ENCODE data around the gene PTCRA.
A peak's percentile ranks its signal among the peaks of the same experiment; 100 is the strongest.

PTCRA gene

DNA sequence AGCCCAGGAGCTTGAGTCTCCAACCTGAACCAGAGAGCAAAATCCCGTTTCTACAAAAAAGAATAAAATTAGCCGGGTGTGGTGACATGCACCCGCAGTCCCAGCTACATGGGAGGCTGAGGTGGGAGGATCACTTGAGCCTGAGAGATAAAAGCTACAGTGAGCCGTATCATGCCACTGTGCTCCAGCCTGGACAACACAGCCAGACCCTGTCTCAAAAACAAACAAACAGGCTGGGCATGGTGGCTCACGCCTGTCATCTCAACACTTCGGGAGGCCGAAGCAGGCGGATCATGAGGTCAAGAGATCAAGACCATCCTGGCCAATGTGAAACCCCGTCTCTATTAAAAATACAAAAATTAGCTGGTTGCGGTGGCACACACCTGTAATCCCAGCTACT, 11.4 kb upstream of the PTCRA start:
- DNase-seq (ENCODE audit: low spot score) = no peak

GRCh38 chr6:42907336-42907735, 8.5 kb upstream of the PTCRA start:
- DNase-seq (ENCODE audit: low spot score) = no peak

DNA sequence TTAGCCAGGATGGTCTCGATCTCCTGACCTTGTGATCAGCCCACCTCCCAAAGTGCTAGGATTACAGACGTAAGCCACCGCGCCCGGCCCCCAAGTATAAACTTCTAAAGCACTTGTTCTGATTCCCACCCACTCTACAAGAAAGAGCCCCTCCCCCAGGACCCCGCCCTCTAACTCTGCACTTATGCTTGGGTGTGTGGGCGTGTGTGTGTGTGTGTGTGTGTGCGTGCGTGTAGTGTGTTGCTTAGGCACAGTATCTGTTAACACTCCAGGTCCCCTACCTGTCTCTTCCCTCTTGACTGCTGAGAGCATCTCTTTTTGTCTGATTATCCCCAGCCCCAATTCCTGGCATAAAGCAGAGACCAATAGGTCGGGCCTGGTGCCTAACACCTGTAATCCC, 6.0 kb upstream of the PTCRA start:
- no peak for DNase-seq (ENCODE audit: low spot score)

DNA sequence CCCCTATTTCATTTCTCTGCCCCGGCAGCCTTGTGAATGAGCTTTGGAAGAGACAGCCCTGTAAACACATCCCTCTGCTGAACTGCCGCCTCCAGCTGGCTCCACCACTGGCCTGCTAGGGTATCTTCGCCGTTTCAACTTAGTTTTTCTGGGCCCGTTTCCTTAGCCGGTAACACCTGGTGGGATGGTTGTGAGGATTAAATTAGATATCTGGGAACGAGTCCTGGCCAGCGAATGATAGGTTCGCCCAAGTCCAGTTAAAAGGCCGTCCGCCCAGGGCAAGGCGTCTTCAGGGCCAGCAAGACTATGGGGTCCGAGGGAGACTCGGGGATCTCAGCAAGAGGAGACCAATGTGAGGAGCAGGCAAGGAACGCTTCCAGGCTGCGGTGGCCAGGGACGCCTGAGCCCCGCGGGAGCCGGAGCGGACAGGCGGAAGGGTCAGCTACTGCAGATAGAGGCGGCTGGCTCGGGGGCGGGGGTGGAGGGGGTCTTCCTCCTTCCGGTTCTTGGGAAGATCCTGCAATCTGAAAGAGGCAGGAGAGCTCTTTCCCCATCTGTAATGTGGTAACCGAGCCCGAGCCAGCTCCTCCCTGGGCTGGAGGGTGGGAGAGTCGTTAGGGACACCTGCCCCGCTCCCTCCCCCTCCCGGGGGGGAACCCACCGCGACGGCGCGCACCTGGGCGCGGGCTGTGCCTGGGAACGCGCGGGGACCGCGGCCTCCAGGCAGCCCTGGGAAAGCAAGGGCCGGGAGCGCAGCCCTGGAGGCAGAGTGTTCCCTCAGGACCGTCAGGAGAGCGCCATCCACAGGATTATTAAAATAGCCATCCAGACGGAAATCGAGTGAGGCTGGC, 4.5 kb upstream of the PTCRA start:
- no peak for DNase-seq (ENCODE audit: low spot score)

DNA sequence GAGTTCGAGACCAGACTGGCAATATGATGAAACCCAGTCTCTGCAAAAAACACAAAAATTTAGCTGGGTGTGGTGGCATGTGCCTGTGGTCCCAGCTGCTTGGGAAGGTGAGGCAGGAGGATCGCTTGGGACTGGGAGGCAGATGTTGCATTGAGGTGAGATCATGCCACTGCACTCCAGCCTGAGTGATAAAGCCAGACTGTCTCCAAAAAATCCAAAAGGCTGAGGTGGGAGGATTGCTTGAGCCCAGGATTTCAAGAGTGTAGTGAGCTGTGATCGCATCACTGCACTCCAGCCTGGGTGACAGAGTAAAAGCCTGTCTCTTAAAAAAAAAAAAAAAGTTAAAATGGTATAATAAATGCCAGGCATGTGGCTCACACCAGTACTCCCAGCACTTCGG, 1.3 kb upstream of the PTCRA start:
- DNase-seq (ENCODE audit: low spot score) = no peak

DNA sequence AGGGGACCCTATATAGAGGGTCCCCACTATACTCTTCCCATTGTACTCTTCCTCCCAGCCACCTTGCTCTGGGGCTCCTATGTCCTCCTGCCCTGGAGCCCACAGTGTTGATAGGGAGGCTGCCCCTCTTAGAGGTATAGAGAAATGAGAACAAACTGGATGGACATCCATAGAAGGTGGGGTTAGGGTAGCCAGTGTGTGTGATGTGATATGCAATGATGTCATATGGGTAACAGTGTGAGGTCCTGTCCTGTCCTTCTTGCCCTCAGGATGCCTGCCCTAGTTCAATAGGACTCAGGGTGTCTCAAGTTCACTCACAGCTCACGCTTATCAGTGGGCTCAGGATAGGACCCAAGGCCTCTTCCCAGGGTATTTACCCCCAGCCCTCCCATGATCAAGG, 435 bp downstream of the PTCRA start:
- no peak for DNase-seq (ENCODE audit: low spot score)

DNA sequence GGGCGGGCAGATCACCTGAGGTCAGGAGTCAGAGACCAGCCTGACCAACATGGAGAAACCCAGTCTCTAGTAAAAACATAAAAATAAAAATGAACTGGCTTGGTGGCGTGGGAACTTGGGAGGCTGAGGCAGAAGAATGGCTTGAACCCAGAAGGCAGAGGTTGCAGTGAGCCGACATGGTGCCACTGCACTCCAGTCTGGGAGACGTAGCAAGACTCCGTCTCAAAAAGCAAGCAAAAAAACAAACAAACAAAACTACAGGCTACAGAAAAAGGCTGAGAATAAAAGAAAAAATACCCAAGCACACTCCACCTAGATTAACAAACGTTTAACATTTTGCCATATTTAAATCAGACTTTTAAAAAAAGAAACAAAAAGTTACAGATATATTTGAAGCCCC, 5.9 kb downstream of the PTCRA start:
- DNase-seq (ENCODE audit: low spot score) = no peak

DNA sequence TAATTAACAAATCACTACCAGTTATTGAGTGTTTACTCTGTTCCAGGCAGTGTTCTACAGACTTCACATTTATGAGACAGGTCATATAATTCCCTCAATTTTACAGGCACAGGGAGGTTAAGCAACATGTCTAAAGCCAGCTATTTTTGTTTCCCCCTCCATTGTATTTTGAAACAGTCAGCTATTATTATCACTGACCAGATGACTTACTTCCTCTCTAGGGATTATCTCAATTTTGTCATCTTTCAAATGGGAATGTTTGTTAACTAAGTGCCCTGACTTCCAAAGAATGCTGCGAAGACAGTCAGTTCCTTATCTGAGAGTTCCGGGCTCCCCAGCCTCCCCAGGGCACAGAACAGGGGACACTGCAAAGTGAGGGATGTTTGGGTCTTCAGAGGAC, 7.8 kb downstream of the PTCRA start:
- no peak for DNase-seq (ENCODE audit: low spot score)

DNA sequence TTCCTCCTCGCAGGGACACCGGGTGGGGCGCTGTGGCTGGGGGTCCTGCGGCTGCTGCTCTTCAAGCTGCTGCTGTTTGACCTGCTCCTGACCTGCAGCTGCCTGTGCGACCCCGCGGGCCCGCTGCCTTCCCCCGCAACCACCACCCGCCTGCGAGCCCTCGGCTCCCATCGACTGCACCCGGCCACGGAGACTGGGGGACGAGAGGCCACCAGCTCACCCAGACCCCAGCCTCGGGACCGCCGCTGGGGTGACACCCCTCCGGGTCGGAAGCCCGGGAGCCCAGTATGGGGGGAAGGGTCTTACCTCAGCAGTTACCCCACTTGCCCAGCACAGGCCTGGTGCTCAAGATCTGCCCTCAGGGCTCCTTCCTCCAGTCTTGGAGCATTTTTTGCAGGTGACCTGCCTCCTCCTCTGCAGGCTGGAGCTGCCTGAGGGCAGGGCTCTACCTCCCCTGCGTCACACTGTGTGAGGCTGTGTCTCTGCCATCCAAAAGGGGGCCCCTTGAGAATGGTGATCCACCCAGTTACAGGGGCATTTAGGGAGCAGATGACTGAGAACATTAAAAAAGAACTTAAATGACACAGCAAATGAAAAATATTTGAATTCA, 9.5 kb downstream of the PTCRA start:
- no peak for DNase-seq (ENCODE audit: low spot score)

- peak; percentile 95 for DNase-seq (ENCODE audit: low spot score)
Measured at GRCh38 chr6:42928986-42929820, 13.3 kb downstream of the PTCRA start, which contains the start of gene CNPY3. TSS of gene CNPY3 (plus strand) at chr6:42929480. CDS start at chr6:42929571, 91 bp downstream.

DNA sequence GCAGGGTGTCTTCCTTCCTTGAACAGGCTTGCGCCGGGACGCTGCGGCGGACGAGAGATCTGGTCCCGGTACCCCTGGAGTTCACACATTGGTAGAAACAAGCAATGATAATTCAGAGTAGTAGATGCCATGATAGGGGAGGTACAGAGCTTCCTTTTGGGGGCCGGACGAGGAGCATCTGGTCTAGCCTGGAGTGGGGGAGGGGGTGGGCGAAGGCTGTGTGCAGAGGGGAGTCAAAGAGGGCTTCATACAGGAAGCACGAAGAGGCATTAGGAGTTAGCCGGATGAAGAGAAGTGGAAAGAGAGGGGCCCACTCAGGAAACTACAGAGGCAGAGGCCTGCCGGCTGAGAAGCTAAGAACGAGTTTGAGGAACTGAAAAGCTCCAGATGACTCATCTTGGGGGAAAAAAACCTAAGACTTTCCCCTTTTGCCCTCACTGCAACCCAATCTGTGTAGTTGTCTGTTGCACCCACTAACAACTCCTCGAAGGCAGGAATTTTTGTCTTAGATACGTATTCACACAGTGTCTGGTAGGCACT, 14.0 kb downstream of the PTCRA start:
- peak; percentile 50 for DNase-seq (ENCODE audit: low spot score)

DNA sequence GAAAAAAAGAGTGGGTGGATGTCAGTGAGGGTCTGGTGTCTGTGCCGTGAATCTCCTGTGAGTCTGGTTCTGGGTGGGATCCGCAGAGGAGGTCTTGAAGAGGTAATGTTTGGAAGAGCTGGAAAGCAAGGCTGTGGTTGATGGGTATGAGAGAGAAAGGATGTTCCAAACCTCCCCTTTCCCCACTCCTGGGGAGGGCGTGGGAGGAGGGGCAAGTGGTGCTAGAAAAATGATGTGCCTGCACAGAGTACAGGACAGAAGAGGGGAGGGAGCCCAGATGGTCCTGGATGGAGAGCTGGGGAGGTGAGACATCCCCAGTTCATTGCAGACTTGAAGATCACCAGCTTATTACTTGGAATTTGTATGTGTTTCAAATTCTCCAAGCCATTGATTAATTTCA, 16.6 kb downstream of the PTCRA start:
- DNase-seq (ENCODE audit: low spot score) = no peak

DNA sequence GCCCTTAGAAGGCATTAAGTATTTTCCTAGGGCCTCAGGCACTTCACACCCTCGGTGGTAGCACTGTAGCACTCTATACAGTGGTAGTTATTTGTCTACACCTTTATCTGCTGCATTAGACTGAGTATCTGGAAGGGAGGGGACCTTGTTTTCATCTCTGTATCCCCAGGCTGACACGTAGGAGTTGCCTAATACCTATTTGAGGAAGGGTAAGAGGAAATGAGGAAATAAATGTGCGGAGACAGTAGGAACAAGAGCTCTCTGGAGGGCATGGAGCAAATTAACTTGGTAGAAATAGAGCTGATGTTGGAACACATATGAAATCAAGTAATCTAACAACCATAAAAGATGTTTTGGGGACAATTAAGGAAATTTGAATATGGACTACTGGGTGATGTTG, 17.4 kb downstream of the PTCRA start:
- DNase-seq (ENCODE audit: low spot score) = no peak

DNA sequence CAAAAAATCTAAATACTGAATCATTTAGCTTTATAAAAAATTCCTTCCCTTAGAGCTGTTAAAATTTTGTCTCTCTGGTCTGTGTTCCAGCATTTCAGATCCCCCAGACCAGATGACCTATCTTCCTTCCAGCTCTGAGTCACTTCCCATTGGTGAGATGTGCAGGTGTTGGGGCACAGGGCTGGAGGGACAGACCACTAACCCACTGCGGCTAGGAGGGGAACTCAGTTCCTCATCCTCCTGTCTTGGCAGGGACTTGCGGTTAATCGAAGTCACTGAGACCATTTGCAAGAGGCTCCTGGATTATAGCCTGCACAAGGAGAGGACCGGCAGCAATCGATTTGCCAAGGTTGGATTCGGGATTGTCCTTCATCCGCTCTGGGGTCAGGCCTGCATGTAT, 19.5 kb downstream of the PTCRA start:
- DNase-seq (ENCODE audit: low spot score) = no peak

- no peak for DNase-seq (ENCODE audit: low spot score)
Measured at GRCh38 chr6:42936398-42936797, 20.5 kb downstream of the PTCRA start.

DNA sequence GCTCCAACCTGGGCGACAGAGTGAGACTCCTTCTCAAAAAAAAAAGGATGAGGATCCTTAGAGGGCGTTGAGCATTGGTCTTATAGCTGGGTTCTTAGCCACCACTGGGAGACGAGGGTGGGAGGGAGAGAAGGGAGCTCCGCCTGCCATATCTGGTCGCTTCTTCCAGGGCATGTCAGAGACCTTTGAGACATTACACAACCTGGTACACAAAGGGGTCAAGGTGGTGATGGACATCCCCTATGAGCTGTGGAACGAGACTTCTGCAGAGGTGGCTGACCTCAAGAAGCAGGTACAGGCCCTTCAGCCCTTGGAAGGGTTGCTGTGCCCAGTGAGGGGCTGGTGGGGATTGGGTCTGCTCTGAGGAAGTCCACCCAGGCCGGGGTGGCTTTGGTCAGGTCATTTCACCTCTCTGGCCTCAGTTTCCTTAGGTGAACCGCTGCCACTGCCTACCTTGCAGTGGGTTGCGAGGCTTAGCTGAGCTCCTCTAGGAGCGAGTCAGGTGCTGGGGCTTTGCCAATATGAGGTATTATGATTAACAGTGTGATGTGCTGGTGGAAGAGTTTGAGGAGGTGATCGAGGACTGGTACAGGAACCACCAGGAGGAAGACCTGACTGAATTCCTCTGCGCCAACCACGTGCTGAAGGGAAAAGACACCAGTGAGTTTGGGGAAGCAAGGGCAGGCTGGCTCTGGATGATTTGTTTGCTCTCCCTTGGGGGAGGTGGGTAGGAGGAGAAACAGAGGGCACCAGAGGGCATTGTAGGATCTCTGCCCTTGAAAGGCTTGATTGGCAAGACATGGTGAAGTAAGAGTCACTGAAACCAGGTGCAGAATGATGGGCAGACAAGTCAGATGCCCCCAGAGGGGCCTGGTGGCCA, 21.9 kb downstream of the PTCRA start:
- no peak for DNase-seq (ENCODE audit: low spot score)

GRCh38 chr6:42938428-42938796, 22.6 kb downstream of the PTCRA start:
- DNase-seq (ENCODE audit: low spot score) = no peak

- DNase-seq (ENCODE audit: low spot score) = no peak
Measured at GRCh38 chr6:42938987-42939809, 23.3 kb downstream of the PTCRA start.

DNA sequence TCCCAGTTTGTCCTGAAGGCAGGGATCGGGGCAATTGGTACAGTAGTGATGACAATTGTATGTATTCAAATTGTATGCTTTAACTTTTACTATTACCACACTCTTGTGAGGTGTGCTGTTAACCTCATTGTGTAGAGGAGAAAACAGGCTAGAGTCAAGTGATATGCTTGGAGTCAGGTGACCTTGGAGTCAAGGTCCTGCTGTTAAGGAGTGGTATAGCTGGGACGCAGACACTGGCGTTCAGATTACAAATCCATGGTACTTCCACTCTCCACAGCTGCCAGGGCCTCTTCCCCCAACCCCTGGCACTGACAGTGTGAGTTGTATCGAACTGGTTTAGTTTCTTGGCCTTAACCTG, 23.9 kb downstream of the PTCRA start:
- no peak for DNase-seq (ENCODE audit: low spot score)

- DNase-seq (ENCODE audit: low spot score) = no peak
Measured at GRCh38 chr6:42940493-42941045, 24.7 kb downstream of the PTCRA start.
